Measurements from ENCODE around the gene MDH1B. TPM values are rescaled to one million over a fixed set of nuclear protein-coding genes. Genes with fewer than 3 reads are reported as not detected.
A peak's percentile ranks its signal among the peaks of the same experiment; 100 is the strongest.

Gene MDH1B
- total RNA-seq, 2 experiments from 2014 or later = 0.34 to 0.44 TPM

- H3K27ac Mint-ChIP-seq = no peak overlapping the region
- DNase-seq = no peak
- H3K9me3 Mint-ChIP-seq = no peaks in the 10 kb centered on the region
- H3K36me3 Mint-ChIP-seq = peaks cover 12% of the 10 kb centered on the region
- ATAC-seq (ENCODE audit: low read depth) = no peak
- no peak overlapping the region for H3K4me3 Mint-ChIP-seq
- H3K4me1 Mint-ChIP-seq = no peaks in the 10 kb centered on the region
- no peaks in the 10 kb centered on the region for H3K27me3 Mint-ChIP-seq
- POLR2A ChIA-PET = no interaction called here
Measured at GRCh38 chr2:206792645-206793044, 27.5 kb upstream of the MDH1B start.

- Mint-ChIP-seq H3K4me3 (no peak overlapping the region), H3K27ac (no peak overlapping the region), H3K36me3 (peaks cover 12% of the 10 kb centered on the region), H3K4me1 (no peaks in the 10 kb centered on the region), H3K9me3 (no peaks in the 10 kb centered on the region), H3K27me3 (no peaks in the 10 kb centered on the region)
- ATAC-seq (ENCODE audit: low read depth) (no peak), DNase-seq (no peak)
- POLR2A ChIA-PET = interaction anchor here (0.6 kb wide), 1 partner anchor 55 kb away, joined by 5 read pairs; no protein-coding TSS in a partner anchor
Measured at GRCh38 chr2:206790311-206790935, 25.3 kb upstream of the MDH1B start.

DNA sequence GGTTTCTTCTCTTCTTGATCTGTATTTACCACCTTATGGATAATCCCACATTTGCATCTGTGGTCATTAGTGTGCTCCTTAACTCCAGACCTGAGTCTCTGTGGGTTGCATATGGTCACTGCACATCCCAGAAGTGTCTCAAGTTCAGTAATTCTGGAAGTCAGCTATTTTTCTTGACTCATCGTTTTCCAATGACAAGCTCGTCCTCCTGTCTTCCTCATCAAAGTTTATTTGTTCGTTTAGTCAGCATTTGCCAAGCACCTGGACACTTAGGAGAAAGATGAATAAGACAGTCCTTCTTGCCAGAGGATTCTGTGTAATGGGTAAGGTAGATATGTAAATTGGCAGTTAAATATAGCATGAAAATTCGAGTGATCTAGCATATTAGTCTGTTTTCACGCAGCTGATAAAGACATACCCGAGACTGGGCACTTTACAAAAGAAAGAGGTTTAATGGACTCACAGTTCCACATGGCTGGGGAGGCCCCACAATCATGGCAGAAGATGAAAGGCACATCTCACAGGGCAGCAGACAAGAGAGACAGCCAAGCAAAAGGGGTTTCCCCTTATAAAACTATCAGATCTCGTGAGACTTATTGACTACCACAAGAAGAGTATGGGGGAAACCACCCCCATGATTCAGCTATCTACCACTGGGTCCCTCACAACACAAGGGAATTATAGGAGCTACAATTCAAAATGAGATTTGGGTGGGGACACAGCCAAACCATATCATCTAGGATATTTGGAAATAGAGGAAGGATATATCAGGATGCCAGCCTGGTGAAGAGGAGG, 19.6 kb upstream of the MDH1B start:
- POLR2A ChIA-PET = no interaction called here
- Mint-ChIP-seq H3K27ac (no peak overlapping the region), H3K27me3 (no peaks in the 10 kb centered on the region), H3K9me3 (no peaks in the 10 kb centered on the region), H3K4me3 (no peak overlapping the region), H3K4me1 (peaks cover 2% of the 10 kb centered on the region), H3K36me3 (peaks cover 32% of the 10 kb centered on the region)
- no peak for DNase-seq
- ATAC-seq (ENCODE audit: low read depth) = no peak

- ATAC-seq (ENCODE audit: low read depth) = no peak
- Mint-ChIP-seq H3K4me1 (peaks cover 6% of the 10 kb centered on the region), H3K27ac (no peak overlapping the region), H3K36me3 (peaks cover 42% of the 10 kb centered on the region), H3K27me3 (no peaks in the 10 kb centered on the region), H3K4me3 (no peak overlapping the region), H3K9me3 (peaks cover 5% of the 10 kb centered on the region)
- DNase-seq = no peak
- POLR2A ChIA-PET = no interaction called here
Measured at GRCh38 chr2:206783718-206784117, 18.6 kb upstream of the MDH1B start.

DNA sequence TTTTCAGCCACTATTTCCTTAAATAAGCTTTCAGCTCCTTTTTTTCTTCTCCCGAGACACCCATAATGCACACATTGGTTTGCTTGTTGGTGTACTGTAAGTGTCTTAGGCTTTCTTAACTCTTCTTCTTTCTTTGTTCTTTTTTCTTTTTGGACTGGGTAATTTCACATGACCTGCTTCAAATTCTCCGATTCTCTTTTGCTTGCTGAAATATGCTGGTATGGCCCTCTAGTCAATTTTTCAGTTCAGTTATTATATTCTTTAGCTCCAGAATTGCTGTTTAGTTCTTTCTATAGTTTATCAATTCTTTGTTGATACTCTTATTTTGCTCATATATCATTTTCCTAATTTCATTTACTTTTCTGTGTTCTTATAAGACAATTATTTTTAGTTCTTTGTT, 15.5 kb upstream of the MDH1B start:
- Mint-ChIP-seq H3K9me3 (peaks cover 8% of the 10 kb centered on the region), H3K27me3 (no peaks in the 10 kb centered on the region), H3K27ac (no peak overlapping the region), H3K4me1 (peaks cover 8% of the 10 kb centered on the region), H3K36me3 (peaks cover 67% of the 10 kb centered on the region), H3K4me3 (no peak overlapping the region)
- ATAC-seq (ENCODE audit: low read depth) (no peak), DNase-seq (no peak)
- POLR2A ChIA-PET = interaction anchor here (0.8 kb wide), 1 partner anchor 13 kb away, joined by 4 read pairs; no protein-coding TSS in a partner anchor

DNA sequence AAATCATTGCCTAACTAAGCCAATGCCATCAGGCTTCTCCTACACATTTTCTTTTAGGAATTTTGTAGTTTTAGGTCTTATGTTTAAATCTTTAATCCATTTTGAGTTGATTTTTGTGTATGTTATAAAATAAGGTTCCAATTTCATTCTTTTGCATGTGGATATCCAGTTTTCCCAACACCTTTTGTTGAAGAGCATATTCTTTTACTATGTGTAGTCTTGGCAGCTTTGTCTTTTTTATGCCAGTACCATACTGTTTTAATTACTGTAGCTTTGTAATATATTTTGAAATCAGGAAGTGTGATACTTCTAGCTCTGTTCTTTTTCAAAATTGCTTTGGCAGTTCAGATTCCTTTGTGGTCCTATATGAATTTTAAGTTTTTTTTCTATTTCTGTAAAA, 11.3 kb upstream of the MDH1B start:
- Mint-ChIP-seq H3K27ac (no peak overlapping the region), H3K36me3 (peaks cover 73% of the 10 kb centered on the region), H3K4me1 (peaks cover 8% of the 10 kb centered on the region), H3K27me3 (no peaks in the 10 kb centered on the region), H3K9me3 (peaks cover 10% of the 10 kb centered on the region), H3K4me3 (no peak overlapping the region)
- DNase-seq = no peak
- ATAC-seq (ENCODE audit: low read depth) = no peak
- POLR2A ChIA-PET = no interaction called here

GRCh38 chr2:206774871-206775270, 9.7 kb upstream of the MDH1B start:
- H3K36me3 Mint-ChIP-seq = peaks cover 67% of the 10 kb centered on the region
- H3K27ac Mint-ChIP-seq = no peak overlapping the region
- POLR2A ChIA-PET = no interaction called here
- peaks cover 9% of the 10 kb centered on the region for H3K4me1 Mint-ChIP-seq
- no peak overlapping the region for H3K4me3 Mint-ChIP-seq
- no peak for ATAC-seq (ENCODE audit: low read depth)
- no peaks in the 10 kb centered on the region for H3K27me3 Mint-ChIP-seq
- no peak for DNase-seq
- H3K9me3 Mint-ChIP-seq = peaks cover 10% of the 10 kb centered on the region

GRCh38 chr2:206766057-206766930, 1.2 kb upstream of the MDH1B start:
- POLR2A ChIA-PET = interaction anchor here (0.5 to 1.7 kb wide), 5 partner anchors 27 to 1275 kb away, joined by 3 to 9 read pairs (median 3); partner anchors contain the start of genes CCNYL1, EEF1B2 and NDUFS1
- Mint-ChIP-seq H3K27ac (peak overlapping the region; percentile 96), H3K4me1 (peaks cover 22% of the 10 kb centered on the region), H3K36me3 (peaks cover 13% of the 10 kb centered on the region), H3K27me3 (no peaks in the 10 kb centered on the region), H3K9me3 (no peaks in the 10 kb centered on the region), H3K4me3 (peak overlapping the region; percentile 94)
- ATAC-seq (ENCODE audit: low read depth) (no peak), DNase-seq (no peak)

DNA sequence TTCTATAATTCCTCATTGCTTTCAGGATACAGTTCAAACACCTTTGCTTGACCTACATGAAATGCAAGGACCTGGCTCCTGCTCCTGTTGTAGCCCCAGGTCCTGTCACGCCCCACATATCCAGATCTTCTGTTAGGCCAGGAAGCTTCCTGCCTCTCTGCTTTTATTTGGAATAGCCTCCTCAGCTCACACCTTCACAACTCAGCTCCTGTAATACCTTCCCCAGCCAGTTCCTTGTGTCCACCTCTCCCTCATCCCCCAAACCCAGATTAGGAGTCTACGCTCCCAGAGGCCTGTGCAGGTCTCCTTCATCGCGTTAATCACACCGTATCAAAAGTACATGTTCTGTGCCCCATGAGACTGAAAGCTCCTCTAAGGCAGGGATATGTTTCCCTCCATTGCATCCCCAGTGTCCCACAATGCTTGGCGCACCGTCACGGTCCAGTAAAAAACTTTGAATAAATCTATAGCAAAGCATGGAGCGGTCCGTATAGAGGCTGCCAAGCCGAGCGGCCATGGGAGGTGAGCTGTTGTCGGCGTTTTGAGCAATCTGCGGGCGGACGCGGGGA, 371 bp downstream of the MDH1B start:
- POLR2A ChIA-PET = interaction anchor here (1.2 to 1.7 kb wide), 3 partner anchors 605 to 1005 kb away, joined by 3 to 7 read pairs (median 6); partner anchors contain the start of genes CREB1, EEF1B2, FZD5 and NDUFS1

DNA sequence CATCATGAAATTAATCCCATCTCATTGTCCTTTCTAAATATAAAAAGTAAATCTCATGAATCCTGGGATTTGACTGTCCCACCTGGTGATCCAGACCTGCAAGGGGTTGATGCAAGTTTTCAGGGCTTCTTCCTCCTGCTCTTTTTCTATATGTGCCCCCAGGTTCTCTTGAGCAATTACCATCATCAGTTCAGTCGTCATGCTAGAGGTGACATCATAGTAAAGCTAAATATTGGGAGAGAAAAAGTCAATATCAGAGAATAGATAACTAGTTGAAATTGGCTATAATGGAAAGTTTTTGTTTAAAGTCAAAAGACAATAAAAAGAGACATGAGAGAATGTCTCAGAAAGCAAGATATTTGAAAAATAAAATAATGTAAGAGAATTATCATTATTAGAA, 8.3 kb downstream of the MDH1B start:
- Mint-ChIP-seq H3K9me3 (no peaks in the 10 kb centered on the region), H3K36me3 (no peaks in the 10 kb centered on the region), H3K4me3 (no peak overlapping the region), H3K27ac (no peak overlapping the region), H3K27me3 (no peaks in the 10 kb centered on the region), H3K4me1 (no peaks in the 10 kb centered on the region)
- POLR2A ChIA-PET = no interaction called here
- ATAC-seq (ENCODE audit: low read depth) = no peak
- no peak for DNase-seq

More for the DNA sequence above, 371 bp downstream of the MDH1B start:
- Mint-ChIP-seq H3K4me3 (peak overlapping the region; percentile 94), H3K27ac (peak overlapping the region; percentile 96), H3K27me3 (no peaks in the 10 kb centered on the region), H3K36me3 (peaks cover 7% of the 10 kb centered on the region), H3K4me1 (peaks cover 20% of the 10 kb centered on the region), H3K9me3 (no peaks in the 10 kb centered on the region)
- DNase-seq (no peak), ATAC-seq (ENCODE audit: low read depth) (no peak)

GRCh38 chr2:206740800-206741199, 24.3 kb downstream of the MDH1B start:
- no peak overlapping the region for H3K27ac Mint-ChIP-seq
- H3K4me3 Mint-ChIP-seq = no peak overlapping the region
- ATAC-seq (ENCODE audit: low read depth) (no peak), DNase-seq (no peak)
- H3K9me3 Mint-ChIP-seq = no peaks in the 10 kb centered on the region
- peaks cover 2% of the 10 kb centered on the region for H3K27me3 Mint-ChIP-seq
- no peaks in the 10 kb centered on the region for H3K36me3 Mint-ChIP-seq
- no peaks in the 10 kb centered on the region for H3K4me1 Mint-ChIP-seq
- POLR2A ChIA-PET = no interaction called here

- H3K4me3 Mint-ChIP-seq = no peak overlapping the region
- ATAC-seq (ENCODE audit: low read depth) (no peak), DNase-seq (no peak)
- POLR2A ChIA-PET = no interaction called here
- no peak overlapping the region for H3K27ac Mint-ChIP-seq
- H3K9me3 Mint-ChIP-seq = no peaks in the 10 kb centered on the region
- H3K4me1 Mint-ChIP-seq = no peaks in the 10 kb centered on the region
- no peaks in the 10 kb centered on the region for H3K27me3 Mint-ChIP-seq
- H3K36me3 Mint-ChIP-seq = no peaks in the 10 kb centered on the region
Measured at GRCh38 chr2:206739271-206739670, 25.9 kb downstream of the MDH1B start.

DNA sequence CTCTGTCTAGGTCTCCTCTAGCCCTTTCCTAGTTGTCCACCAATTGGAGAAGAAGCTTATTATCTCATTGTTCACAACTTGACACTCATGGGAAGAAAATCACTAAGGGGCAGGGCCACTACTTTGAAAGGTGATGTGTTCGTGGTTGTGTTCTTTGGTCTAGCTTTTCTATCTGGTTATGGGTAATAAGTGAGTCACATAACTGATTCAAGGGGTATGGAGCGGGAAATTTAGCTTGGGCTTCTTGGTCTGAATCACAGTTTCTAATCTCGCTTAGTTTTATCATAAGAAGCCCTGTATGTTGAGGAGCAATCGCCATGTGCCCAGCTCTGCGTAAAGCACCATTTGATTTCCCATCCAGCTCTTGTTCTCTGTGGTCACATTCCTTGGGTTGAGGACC, 28.2 kb downstream of the MDH1B start:
- H3K27ac Mint-ChIP-seq = no peak overlapping the region
- H3K36me3 Mint-ChIP-seq = no peaks in the 10 kb centered on the region
- POLR2A ChIA-PET = no interaction called here
- DNase-seq (no peak), ATAC-seq (ENCODE audit: low read depth) (no peak)
- no peaks in the 10 kb centered on the region for H3K27me3 Mint-ChIP-seq
- no peaks in the 10 kb centered on the region for H3K4me1 Mint-ChIP-seq
- no peak overlapping the region for H3K4me3 Mint-ChIP-seq
- no peaks in the 10 kb centered on the region for H3K9me3 Mint-ChIP-seq
